HG03469 (cell line): ENCODE measurements around the gene ARL10.

Source experiments
- ATAC-seq: cut with Tn5 transposase; IDR thresholded peaks from one replicate; pipeline ENCODE4 v1.9.1; 2021; ENCODE audit warnings: mild to moderate bottlenecking, moderate library complexity, moderate number of reproducible peaks; ENCODE audit not compliant: unreplicated experiment

Gene ARL10

DNA sequence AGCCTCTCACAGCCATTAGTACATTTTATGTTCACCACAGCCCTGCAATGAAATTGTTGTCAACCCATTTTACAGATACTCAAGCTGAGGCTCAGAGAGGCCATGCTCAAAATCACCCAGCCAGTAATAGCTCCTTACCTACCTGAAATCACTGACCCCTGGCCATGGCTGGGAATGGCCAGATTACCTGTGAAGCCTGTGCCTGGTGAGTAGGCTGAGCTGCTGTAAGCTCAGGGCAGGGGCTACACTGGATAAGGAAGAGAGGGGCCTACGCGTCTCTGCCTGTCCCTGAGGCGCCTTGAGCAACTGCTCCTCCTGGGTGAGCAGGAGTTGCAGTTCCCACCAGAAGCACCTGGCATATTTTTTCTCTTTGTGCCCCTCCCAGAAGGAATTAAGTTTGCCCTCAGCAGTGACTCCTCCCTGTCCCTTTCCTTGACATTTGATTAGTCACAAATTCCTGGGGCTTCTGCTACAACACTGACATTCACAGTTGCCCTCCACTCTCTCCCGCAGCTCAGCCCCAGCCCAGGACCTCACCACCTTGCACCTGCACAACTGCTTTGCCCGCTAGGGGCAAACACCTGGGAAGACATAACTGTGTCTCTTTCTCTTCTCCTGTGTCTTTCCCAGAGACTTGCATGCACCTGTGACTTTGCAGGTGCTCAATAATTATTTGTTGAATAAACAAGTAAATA lies 45.3 kb downstream of the ARL10 start:
- ATAC-seq, result no peak

DNA sequence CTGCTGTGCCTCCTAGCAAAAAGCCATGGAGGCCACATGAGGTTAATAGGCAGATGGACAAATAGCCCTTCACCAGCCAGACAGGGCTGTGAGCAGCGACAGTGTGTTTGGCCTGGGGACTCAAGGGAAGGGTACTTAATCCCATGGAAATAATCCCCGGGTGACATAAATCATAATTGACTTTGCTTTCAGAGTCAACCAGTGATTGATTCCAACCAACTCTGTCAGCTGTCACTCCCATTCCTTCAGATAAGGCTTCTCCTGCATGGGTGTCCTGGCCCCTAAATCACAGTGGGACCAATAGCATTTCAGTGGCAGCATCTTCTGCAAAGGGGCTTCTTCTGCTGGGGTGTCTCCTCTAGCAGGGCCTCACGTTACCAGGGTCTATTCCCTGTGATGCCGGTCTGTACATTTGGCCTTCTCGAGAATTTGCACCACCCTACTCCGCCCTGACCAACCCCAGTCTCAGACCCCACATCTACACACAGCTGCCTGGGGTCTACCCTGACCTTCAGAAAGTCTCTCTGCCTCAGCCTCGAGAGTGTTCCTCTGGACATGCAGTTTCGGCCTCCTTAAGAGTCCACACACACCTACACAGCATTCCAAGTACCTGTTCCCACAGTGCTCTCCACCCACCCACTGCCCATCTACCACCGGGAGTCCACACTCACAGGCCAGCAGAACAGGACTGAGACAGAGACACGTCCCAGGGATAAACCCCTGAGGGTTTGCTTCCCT lies 47.4 kb downstream of the ARL10 start:
- no peak for ATAC-seq

DNA sequence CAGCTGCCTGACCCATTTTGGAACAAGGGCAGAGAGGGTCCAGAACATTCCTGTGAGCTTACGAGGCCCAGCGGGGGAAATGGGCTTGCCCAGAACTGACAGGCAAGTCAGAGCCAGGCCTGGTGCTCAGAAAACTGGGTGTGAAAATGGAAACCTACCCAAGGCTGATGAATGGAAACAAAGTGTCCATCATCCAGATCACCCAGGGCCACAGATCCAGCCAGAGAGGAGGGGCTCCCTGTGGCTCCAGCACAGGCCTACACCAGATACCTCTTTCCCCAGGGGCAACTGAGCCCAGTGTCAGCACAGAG lies 47.9 kb downstream of the ARL10 start:
- no peak for ATAC-seq

DNA sequence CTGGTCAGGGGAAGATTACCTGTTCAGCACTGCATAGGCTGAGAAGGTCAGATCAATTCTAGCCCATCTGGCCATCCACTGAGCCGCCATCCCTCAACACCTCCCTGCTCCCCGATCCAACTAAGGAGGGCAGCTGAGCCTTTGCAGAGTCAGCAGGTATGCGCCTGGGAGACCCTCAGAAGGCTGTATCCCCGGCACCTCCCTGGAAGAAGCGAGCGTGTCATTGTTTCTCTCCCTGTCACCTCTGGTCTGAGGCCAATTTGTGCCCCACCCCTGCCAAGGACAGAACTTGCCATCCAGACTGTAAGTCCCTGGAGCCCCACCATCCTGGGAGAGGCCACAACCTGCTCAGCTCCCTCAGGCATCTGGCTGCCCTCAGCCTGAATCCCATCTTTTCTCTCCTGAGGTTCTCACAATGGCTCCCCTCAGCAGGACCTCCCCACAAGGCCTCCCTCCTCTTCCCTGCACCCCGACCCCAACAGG lies 48.5 kb downstream of the ARL10 start:
- no peak for ATAC-seq

DNA sequence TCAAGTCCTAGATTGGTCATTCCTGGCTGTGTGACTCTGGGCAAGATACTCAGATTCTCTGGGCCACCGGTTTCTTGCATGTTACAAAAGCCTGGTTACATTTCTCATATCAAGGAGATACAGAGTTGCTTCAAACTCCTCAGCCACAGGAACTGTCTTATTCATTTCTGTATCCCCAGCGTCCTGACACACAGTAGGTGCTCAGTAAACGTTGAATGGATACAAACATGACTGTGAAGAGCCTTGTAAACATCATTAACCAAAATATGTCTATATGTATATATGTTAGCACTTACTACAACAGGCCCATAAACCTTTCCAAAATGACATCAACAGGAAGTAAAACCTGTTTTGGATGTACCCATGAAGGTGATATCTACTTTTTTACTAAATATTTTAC lies 49.4 kb downstream of the ARL10 start:
- ATAC-seq, result no peak

DNA sequence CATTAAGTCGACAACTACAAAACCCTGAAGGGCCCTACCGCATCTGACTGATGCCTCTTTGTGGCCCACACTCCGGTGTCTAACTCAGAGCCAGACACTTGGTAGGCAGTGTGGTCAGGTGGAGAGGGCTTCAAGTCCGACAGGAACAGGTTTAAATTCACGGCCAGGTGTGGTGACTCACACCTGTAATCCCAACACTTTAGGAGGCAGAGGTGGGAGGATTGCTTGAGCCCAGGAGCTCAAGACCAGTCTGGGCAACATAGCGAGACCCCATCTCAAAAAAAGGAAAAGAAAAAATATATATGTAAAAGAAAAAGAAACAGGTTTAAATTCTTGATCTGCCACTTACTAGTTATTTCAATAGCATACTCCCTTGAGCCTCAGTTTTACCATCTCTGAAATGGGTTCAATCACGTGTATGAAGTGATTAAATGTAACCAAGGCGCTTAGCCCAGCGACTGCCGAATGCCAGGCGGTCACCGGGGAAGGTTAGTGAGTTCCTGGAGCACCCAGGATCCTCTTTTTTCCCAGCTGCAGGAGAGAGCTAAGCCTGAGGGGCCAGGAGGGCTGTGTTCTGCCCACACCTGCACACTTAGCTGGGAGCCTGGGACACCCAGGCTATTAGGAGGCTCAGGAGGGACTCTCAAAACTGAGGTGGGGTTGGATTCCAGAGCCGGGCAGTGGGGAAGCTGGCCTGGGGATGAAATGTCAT lies 50.1 kb downstream of the ARL10 start:
- no peak for ATAC-seq

DNA sequence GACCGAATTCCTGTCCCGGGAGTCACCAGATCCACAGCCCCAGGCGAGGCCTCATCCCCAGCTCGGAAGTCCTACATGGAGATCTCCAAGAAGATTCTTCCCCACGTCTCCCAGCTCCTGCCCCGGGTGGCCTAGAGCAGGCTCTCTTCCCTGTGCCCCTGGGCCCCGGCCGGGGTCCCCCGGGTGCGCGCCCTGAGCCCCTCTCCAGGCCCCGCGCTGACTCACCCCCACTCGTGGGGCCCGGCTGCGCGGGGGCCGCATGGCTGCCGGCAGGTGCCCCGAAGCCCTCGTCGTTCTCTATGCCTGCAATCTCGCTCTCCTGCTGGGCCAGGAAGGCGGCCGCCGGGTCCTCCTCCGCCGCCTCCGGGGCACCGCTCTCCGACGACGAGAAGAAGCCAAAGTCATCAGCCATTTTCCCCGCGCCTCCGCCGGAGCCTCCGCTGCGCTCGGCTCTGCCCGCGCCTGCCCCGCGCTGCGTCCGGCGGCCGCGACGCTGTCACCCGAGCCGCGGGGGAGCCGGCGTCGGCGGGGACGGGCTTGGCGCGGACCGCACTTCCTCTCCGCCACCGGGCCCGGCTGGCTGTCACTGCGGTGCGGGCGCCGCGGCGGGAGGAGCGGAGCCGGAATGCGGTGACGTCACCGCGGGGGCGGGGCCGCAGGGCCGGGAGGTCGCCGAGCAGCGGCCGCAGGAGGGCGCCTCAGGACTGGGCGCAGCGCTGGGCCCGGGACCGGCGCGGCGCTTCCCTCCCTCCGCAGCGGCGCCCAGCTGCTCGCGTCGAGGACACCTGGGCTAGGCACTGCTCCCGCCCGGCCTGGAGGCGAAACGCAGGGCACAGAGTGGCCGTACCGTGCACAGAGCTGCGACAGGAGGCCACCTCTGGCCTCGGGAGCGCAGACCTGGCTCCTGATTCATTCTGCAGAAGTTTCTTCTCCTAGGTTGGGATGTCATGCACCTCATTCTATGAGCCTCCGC lies 51.0 kb downstream of the ARL10 start, which contains the start of gene CLTB:
Gene CLTB, minus strand, starts transcription at position 588 of the 973 bp plus-strand sequence. Its CDS starts 176 bp downstream, at position 412.
- peak; percentile 80 for ATAC-seq

DNA sequence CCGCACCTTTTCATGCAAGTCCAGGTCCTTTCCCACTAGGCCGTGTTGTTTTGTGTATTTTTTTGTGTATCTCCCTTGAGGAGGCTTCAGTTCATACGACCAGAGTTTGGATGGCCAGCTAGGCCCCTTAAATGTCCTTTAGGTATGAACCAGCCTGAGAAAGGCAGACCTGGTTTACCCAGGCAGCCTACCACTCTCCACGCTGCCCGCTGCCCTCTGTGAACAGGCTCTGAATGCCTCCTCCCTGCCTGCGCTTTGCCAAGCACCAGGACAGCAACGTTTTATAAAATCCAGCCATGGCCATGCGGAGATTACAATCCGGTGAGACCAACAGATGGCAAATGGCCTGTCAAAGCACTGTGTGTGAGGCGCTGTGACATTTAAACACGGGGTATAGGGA lies 51.7 kb downstream of the ARL10 start:
- ATAC-seq, result no peak

DNA sequence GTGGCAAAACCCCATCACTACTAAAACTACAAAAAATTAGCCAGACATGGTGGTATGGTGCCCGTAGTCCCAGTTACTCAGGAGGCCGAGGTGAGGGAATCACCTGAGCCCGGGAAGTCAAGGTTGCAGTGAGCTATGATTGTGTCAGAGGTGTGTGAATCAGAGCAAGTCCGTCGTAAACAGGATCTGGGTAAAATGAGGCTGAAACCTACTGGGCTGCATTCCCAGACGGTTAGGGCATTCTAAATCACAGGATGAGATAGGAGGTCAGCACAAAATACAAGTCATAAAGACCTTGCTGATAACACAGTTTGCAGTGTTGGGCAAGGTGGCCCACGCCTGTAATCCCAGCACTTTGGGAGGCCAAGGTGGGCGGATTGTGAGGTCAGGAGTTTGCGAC lies 53.0 kb downstream of the ARL10 start:
- ATAC-seq, result no peak

DNA sequence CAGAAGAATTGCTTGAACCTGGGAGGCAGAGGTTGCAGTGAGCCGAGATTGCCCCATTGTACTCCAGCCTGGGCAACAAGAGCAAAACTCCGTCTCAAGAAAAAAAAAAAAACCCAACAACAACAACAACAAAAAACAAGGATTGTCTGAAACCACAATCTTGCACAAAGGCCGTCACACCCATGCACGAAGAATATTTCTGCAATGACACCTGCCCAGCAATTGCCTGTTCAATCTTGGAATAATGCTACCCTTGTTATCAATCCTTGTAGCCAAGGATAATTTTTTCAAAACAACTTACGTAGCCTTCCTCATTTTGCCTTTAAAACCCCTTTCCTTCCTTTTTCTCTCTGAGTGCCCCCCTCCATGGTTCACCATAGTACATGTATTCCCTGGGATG lies 54.8 kb downstream of the ARL10 start:
- ATAC-seq, result no peak

DNA sequence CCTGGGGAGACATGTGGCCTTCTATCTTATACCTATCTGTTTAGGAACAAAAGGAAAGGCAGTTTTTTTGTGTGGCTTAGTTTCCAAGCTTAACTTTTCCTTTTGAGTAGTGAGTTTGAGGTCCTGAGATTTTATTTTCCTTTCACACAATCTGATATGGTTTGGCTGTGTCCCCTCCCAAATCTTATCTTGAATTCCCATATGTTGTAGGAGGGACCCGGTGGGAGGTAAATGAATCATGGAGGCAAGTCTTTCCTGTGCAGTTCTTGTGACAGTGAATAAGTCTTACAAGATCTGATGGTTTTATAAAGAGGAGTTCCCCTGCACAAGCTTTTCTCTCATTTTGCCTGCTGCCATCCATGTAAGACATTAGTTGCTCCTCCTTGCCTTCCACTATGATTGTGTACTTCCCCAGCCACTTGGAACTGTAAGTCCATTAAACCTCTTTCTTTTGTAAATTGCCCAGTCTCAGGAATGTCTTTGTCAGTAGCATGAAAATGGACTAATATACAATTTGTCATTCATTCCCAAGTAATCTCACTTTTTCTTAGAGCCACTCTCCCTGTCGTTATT lies 55.8 kb downstream of the ARL10 start:
- no peak for ATAC-seq

DNA sequence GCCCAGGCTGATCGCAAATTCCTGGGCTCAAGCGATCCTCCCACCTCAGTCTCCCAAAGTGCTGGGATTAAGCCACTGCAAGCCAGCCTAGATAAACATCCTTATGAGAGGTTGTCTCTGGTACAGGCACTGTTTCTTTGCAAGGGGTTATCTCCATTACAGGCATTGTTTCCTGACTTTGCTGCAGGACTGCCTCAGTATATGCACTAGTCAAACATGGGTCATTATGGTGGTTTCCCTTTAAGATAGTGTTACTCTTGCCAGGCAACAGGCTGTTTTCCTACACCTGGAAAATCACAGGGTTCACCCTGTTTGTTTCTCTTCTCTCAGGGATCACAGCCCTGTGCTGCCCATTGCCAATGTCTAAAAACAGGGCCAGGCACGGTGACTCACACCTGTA lies 58.9 kb downstream of the ARL10 start:
- ATAC-seq, result no peak

DNA sequence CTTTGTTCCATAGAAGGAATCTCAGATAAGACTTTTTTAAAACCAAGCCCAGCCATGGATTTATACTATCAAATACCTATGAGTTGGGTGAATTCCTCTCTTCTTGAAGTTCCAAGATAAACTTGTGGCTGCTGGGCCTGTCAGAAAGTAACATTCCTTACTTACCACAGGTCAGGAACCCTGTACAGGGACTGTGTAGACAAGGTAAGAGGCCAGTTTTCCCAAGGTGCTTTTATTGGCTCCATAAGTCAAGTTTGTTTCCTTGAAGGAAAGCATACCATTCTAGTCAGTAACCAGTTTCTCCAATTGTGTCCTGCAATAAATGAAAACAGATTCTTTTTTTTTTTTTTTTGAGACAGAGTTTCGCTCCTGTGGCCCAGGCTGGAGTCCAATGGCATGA lies 59.9 kb downstream of the ARL10 start:
- ATAC-seq, result no peak

DNA sequence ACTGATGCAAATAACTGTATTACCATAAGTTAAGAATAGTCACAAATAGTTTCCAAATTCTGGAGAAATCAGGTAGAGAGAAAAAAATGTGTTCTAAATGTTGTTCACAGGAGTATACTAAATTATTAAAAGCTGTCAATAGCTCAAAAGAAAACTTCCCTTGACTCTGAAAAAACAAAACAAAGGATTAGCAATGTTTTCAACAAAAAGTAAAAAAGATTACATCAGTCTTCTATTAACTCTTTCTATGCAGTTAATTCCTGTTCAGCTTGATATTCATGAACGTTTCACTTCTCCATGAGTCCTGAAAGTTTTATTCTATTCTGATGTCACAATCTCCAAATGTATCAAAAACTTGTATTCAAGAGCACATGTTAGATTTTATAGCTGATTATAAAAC lies 60.5 kb downstream of the ARL10 start:
- ATAC-seq, result no peak

DNA sequence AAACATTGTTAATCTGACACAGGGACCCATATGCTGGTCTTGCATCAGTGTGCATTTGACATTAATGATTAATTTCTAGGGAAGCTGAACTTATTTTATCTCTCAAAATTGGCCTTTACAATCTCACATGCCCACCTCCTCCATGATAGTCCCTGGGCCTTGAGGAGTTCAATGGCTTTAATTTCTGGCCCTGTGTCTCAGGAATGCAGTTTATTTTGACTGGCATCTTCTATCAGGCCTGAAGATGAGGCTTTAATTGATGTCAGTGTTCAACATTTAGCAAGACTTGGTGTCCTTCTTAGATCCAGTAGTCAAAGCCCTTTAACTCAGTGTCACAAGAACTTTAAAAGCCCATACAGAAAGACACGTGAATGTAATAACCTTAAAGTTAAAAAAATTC lies 61.6 kb downstream of the ARL10 start:
- no peak for ATAC-seq

DNA sequence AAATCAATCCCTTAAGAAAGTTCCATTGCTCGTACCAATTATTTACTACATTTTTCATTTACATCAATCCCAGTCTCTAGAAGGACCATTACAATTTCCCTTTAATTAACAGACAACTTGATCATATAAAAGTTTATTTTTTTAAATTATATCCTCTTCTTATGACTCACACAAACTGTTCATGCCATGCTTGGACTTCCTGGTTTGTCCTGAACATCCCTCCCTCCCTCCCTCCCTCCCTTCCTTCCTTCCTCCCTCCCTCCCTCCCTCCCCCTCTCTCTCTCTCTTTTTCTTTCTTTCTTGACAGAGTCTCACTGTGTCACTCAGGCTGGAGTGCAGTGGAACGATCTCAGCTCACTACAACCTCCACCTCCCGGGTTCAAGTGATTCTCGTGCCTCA lies 62.7 kb downstream of the ARL10 start:
- no peak for ATAC-seq

DNA sequence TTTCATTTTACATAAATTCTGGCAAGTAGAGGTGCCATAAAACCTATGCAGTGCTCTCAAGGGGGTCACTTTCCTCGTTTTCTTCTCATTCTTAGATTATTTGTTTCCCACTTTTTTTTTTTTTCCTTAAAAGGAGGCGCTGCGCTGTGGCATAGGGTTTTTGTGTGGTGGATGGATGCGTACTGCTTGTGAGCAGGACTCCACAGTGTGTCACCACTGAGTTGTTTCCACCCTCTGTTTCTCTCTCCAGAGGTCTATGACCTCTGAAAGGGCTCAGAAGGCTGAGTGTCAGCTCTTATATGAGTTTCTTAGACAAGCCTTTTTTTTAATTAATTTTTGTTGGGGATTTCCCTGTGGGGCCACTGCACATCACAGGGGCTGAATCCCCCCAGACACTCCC lies 64.7 kb downstream of the ARL10 start:
- ATAC-seq, result no peak
